Right ventricle myocardium superior (tissue), 1 donor: ENCODE results near the gene UBE2G1. TPM values are rescaled to one million over a fixed set of nuclear protein-coding genes. Genes with fewer than 3 reads are reported as not detected.

Source experiments
- ATAC-seq: fragments of 200-7000 bp; cut with Tn5 transposase; one replicate; pipeline ENCODE4 v1.9.1; 2020; ENCODE audit warnings: mild to moderate bottlenecking; ENCODE audit not compliant: poor library complexity
- DNase-seq: peaks from one replicate; pipeline ENCODE4 v3.0.0-alpha.2; 2020
- intact Hi-C: fragments of 100-400 bp; cut with DNase I; formaldehyde crosslinking; loops from one replicate; pipeline ENCODE4 v1.11.2; 2022
- total RNA-seq: library from RNA; stranded (reverse); fragmentation: NEBNext Ultra II Directional; extraction: Animal tissue kit (Norgen Biotek cat#: 25700); gene quantifications from one replicate; pipeline ENCODE4 v1.2.1, GENCODE V29; 2021
- donor health status: DM: no; HTN: yes; CAD: no; lungs with severe emphysema.

The UBE2G1 gene
- total RNA-seq, 1 donor from 2014 or later, result 107 TPM

DNA sequence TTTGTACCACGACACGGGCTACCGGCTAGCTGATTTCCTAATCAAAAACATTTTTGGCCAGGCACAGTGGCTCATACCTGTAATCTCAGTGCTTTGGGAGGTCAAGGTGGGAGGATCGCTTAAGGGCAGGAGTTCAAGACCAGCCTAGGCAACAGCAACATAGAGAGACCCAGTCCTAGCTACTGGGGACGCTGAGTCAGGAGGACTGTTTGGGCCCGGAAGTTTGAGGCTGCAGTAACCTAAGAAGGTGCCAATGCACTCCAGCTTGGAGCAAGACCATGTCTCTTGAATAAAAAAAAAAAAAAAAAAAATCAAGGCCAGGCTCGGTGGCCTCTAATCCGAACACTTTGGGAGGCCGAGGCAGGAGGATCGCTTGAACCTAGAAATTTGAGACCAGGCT, 49.8 kb downstream of the UBE2G1 start:
- DNase-seq, result no peak
- intact Hi-C loops, result no loop called here
- no peak for ATAC-seq

DNA sequence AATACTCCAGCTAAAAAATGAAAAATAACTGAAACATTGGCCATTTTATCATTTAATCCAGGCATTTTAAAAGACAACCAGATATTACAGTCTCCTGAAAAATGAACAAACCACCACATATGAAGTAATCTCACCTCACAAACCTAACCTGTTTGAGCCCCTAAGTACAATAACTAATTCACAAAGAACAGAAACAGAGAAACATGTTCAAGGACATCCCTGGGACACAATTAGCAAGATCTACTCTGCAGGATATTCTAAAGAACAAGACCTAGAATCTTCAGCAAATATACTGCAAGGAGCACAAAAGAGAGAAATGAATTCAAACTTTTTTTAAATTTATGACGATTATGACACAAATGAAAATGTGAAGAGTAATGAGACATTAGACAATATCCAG, 51.9 kb downstream of the UBE2G1 start:
- intact Hi-C loops, result no loop called here

DNA sequence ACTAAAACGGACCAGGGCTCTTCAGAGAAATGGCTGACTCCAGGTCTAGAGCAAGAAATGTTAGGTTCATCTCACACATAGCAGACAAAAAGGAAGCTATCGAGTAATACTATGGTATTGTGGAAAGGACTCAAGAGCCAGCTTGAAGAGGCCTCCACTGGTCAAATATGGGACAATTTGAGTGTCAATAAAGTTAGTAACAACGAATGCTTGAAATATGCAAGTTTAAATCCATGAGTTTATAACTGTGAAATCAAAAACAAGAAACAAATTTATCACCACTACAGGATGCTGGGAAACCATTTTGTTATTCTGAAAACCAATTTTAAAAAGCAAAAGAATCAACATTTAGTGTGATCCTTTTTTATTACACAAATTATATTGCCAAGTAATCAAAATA, 52.3 kb downstream of the UBE2G1 start:
- intact Hi-C loops, result no loop called here
- ATAC-seq (no peak), DNase-seq (no peak)

More for the DNA sequence above, 51.9 kb downstream of the UBE2G1 start:
- no peak for ATAC-seq
- no peak for DNase-seq

DNA sequence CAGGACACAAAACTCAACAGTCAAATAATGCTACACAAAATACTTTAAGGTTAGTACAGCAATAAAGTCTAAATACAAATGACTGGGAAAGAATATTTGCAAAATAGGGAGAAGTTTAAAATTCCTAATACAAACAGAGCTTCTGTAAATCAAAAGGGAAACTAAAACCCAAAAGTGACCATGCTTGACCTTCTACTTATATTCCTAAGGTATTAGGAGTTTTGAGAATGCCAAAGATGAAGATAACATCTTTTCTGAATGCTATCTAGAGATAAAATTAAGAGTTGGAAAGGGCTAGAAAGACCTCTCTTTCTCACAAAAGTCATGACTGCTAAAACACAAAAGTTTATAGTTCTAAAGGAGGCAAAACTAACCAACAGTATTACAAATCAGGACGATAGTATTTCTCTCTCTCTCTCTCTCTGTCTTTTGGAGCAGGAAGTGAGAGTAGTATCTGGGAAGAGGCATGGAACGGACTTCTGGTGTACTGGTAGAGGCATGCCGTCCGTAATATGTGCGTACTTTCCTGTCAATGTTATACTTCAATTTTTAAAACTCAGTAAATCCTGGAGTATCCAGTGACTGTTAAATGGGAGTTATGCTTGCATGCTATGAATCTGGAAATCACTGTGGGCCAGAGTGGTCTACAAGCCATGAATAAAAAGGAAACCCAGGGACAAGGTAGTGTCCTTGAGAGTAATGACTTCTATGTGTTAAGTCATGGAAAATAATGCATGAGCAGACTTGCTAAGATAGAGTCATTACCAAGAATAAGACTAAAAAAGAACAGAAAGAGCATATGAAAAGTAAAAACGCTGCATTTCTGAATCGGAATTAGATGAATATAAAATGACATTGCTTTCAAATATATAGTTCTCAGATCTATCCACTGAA, 53.0 kb downstream of the UBE2G1 start:
- DNase-seq, result no peak
- no peak for ATAC-seq
- intact Hi-C loops, result no loop called here

DNA sequence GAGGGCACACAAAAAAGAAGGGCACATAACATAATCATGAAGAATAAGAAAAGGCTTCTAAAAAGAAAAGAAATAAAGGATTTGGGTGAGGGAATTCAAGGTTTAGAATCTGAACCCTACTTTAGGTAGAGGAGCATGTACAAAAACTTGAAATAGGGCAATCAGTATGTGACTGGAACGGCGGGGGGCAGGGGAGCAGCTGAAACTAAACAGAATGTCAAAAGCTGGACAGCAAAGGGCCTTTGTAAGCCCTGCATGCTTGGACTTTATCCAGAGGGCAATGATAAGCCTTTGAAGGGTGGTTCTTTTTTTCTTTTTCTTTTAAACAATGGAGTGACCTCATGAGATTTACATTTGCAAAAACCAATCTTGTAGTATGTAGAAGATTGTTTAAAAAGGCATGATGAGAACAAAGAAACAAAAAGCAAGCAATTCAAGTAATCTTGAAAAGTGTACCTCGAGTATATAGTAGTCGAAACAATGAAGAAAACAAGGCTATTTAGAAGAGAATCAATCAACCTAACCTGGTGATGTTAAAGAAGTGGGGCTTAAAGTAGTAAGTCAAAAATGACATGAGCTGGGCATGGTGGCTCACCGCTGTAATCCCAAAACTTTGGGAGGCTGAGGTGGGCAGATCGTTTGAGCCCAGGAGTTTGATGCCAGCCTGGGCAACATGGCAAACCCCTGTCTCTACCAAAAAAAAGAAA, 56.0 kb downstream of the UBE2G1 start:
- peak; percentile 75 for ATAC-seq
- intact Hi-C loops, result no loop called here
- DNase-seq, result peak; percentile 48

DNA sequence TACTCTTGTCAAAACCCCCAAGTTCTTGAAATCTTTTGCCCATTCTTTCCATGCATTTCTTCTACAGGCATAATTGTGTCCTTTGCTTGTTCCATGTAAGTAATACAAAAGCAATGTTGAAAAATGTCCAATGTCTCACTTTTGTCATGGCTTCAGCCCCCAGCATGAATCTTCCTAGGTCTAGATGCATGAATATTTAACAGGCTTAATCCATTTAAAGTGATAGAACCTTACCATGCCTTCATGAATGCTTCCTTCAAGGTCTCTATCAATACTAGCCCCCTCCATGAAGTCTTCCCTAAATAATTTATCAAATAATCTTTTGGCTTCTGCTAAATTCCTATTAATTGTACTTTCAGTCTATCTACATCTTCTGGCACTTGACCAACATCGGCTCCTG, 56.6 kb downstream of the UBE2G1 start:
- no peak for DNase-seq
- ATAC-seq, result no peak
- intact Hi-C loops, result loop anchor here (10.0 kb wide), 1 partner anchor 55 kb away; the partner anchor contains the start of gene UBE2G1

DNA sequence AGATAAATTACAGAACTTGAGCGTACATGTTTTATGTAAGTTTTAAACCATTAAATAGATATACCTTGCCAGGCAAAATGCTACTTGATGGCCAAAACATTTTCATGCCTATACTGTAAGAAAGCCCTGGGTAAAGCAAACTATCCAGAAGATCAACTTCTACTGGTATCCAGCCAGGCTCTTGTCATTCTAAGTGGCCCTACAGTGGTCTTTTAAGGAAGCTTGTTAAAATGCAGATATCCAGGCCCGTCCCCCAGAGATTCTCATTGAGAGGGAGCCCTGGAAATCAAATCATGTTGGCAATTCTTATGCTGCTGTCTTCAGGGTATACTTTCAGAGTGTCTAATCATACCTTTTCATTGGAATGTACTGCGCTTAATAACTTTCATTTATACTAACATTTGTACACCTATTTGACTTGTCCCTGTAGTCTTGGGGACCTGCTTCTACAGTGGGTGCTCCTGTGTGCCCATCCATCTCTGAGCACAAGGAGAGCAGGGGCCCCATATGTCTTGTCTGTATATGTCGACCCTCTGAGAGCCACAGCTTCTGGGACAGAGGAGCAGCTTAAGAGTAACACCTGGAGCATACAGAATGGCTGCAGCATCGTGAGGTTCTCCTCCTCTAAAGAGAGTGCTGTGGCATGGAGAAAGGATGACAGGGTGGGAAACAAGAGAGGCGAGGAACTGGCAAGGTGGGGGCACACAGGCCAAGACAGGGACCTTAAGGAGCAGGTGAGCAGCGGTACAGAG, 59.1 kb downstream of the UBE2G1 start:
- DNase-seq (no peak), ATAC-seq (no peak)
- intact Hi-C loops, result loop anchor here (10.0 kb wide), 1 partner anchor 57 kb away; the partner anchor contains the start of gene UBE2G1

DNA sequence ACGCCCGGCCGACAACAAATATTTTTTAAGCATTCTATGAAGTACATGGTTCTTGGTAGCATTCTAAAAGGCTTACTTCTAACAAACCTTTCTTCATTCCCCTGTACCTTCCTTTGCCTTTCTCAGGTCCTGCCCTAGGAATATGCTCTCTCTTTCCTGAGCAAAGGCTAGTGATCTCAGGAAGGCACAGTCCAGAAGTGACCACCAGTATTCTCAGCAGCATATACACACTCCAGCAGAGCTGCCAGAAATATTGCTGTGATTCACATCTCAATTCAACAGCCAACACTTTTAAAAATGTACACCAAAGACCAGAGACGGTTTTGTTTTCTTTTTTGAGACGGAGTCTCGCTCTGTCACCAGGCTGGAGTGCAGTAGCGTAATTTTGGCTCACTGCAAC, 61.3 kb downstream of the UBE2G1 start:
- DNase-seq, result no peak
- intact Hi-C loops, result loop anchor here (10.0 kb wide), 1 partner anchor 60 kb away; the partner anchor contains the start of gene UBE2G1

DNA sequence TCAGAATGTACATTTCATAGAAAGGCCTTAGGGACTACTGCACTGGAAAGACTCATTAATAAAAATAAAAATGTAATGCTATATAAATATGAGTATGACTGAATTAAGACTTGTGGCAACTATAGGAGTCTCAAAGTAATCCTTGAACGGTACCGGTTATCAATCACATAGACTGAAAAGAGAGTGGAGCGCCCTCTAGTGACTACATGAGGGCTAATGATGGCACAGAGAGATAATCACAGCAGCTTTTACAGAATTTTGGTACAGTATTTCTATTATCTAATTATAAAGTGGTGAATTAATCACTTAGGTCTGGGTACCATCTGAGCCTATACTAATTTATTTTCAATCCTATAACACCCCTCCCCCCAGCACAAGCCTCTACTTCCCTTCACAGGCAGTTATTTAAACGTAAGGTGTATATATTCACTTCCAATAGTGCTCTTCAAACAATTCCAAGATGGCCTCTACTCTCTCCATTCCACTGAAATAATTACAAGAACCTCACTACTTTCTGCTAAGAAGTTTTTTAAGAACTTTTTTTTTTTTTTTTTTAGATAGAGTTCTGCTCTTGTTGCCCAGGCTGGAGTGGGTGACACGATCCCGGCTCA, 62.0 kb downstream of the UBE2G1 start:
- ATAC-seq (peak; percentile 64), DNase-seq (no peak)
- intact Hi-C loops, result loop anchor here (5.0 to 10.0 kb wide), 2 partner anchors 60 to 87 kb away; partner anchors contain the start of gene UBE2G1

More for the DNA sequence above, 61.3 kb downstream of the UBE2G1 start:
- ATAC-seq, result no peak

DNA sequence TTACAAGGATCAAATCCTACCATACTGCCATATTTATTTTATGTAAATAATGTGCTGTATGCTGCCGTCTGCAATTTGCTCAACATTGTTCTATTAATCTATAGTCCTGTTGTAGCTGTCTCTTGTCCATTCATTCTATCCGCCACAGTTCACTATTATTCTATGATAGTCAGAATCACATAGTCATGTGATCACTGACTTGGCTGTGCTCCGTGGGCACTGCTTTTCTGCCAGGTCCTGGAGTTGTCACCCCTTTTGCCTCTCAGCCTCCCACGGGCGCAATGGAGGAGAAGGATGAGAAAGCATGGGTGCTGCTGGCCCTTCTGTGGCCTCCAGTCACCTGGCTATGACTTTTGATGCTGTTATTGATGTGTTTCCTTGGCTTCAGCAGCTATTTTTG, 65.4 kb downstream of the UBE2G1 start:
- intact Hi-C loops, result loop anchor here (5.0 to 10.0 kb wide), 2 partner anchors 64 to 84 kb away; partner anchors contain the start of gene UBE2G1
- ATAC-seq (peak; percentile 63), DNase-seq (no peak)

DNA sequence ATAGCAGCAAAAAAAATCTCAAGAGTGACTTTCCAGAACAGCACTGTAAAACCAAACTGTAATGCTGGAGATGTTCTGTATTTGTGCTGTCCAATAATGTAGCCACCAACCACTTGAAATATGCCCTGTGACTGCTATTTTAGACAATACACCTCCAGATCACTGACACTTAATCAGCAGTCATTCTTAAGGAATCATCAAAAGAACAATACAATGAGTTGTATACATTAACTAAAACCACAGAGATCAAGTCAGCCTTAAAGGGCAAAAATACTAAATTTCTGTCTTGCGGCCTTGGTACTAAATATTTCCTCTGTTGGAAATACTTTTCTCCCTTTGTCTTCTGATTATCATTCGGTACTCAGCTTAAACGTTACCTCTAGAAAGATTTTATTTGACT, 69.1 kb downstream of the UBE2G1 start:
- ATAC-seq, result no peak
- intact Hi-C loops, result no loop called here

DNA sequence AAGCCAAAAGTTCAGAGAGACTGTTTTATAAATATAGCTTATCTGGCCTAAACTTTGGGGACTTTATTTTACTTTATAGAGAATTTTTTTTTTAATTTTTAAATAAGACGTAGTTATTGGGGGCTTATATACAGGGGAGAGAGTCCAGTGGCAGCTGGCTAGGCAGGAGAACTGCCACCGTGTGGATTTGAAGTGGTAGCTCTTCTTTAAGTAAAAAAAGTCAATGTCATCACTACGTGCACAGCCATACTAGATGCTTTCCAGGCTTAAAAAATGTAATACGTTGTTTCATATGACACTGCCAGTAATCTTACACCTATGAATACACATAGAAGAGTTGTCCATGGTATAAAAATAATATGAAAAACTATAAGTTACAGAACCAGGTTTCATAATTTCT, 70.8 kb downstream of the UBE2G1 start:
- DNase-seq (no peak), ATAC-seq (no peak)
- intact Hi-C loops, result no loop called here

More for the DNA sequence above, 69.1 kb downstream of the UBE2G1 start:
- DNase-seq, result no peak

DNA sequence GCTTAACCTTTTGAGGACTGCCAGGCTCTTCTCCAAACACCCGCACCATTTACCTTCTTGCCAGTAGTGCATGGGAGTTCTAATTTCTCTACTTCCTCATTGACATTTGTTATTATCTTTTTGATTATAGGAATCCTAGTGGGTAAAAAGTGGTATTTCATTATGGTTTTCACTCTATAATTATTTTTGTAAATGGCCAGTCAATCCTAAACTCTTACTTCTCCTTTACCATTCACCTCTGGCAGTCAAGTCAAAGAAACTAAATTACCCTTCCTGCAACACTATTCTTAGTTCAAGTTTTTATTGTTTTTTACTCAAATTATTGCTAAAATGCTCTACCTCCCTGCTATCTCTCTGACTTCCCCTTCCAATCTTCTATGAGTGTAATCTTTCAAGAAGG, 72.9 kb downstream of the UBE2G1 start:
- no peak for DNase-seq
- intact Hi-C loops, result no loop called here
- ATAC-seq, result no peak

DNA sequence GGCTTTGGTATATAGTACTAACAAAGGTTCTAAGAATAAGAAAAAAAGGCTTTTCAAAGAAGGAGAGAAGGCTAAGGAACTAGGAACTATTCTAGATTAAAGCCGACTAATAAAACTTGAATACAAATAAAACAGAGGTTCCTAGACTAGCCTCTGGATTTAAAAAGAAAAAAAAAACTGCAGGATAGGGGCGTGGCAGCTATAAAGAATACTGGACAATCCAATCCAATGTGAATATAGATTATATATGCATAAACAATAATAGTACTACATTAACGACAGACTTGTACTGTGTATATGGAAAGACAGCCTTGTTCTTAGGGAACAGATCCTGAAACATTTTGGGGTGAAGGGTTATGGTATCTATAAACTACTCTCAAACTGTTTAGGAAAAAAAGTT, 78.8 kb downstream of the UBE2G1 start:
- intact Hi-C loops, result no loop called here
- ATAC-seq, result no peak
- no peak for DNase-seq

DNA sequence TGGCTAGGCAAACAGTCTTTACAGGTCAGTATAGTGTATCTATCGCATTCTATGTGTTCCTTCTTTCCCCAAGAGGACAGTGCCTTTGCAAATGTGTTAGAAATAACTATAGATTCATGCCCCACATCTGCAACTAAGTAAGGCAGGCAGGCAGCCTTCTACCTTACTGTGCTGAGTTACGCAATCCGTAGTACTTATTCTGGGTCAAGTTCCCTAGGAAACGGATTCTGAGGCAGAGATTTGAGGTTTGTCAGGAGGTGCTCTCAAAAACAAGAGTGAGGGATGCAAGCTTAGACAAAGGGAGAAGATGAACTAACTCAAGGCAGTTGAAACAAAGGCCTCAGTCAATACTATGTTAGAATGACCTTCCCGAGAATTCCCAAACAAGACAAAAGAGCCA, 90.0 kb downstream of the UBE2G1 start:
- DNase-seq (no peak), ATAC-seq (no peak)
- intact Hi-C loops, result no loop called here

DNA sequence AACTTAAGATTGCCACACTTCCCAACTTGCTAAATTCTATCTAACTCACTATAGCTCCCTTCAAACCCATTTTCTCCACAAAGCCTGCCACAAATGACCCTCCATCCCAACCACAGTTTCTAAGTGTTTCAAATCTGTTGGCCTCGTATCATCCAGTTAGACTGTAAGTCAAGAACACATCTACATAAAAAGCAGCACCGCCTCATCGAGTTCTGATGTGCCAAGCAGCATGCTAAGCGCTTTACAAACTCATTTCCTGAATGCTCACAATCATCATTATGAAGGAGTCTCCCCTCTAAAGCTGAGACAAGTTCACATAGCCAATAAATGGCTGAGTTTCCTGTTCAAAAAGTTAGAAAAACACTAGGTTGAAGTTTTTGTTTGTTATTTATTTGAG, 93.5 kb downstream of the UBE2G1 start:
- intact Hi-C loops, result no loop called here
- DNase-seq, result no peak
- ATAC-seq, result no peak

DNA sequence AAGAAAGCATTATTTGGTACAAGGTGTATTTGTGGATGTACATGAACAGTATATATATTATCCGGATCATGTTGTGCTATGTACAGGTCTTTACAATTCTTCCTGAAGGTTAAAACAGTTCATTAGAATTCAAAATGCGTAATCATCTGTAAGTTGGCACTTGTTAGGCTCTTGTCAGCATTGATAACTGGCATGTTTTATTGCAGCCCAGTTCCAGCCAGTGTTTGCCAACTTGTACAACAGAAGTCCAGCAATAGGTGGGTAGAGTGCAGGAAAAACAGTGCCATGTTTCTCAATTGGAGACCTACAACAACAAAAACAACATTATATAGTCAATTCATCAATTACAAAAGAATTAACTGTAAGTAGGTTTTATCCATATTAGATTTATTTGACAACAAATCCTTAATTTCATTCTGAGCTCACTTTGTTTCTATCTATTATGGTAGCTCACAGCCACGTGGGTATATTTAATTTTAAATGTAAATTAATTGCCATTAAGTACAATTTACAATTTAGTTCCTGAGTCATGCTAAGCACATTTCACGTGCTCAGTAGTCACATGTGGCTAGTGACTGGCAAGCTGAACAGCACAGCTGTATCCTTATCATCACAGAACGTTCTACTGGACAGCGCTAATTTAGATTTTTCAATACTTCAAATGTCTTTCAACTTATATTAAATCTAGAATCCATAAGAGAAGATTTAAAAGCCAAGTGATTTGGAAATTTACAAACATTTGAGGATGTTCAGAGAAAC, 94.1 kb downstream of the UBE2G1 start:
- intact Hi-C loops, result no loop called here
- DNase-seq (no peak), ATAC-seq (peak; percentile 81)

DNA sequence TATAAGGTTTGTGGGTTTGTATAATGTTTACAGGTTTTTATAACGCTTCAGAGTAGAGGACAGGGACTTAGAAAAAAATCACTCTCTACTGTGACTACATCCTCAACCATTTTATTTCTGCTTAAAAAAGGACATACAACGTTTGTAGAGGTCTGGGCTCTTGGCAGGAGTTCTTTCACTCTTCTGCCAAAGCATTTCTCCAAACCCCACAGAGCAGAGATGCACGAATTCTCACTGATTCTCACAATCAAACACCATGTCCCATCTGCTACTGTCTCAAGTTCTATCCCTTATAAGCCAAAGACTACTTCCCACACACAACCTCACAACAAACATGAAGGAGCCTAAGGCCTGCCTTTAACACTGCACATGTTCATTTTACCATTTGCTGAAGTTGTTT, 95.7 kb downstream of the UBE2G1 start:
- no peak for DNase-seq
- intact Hi-C loops, result no loop called here
- peak; percentile 27 for ATAC-seq
